Glutamatergic neuron (in vitro differentiated cells): ENCODE measurements around the gene HMGB4. TPM values are rescaled to one million over a fixed set of nuclear protein-coding genes. Genes with fewer than 3 reads are reported as not detected.

Experiments used
- DNase-seq: peaks from one replicate; pipeline ENCODE4 v3.0.0; 2022
- H3K27ac Mint-ChIP-seq: one replicate; pipeline ENCODE4 v1.8.0; 2020; ENCODE audit warnings: mild to moderate bottlenecking, mixed read lengths, inconsistent platforms; ENCODE audit not compliant: unreplicated experiment
- H3K27me3 Mint-ChIP-seq: one replicate; pipeline ENCODE4 v1.8.0; 2020; ENCODE audit warnings: mild to moderate bottlenecking, moderate library complexity, mixed read lengths, inconsistent platforms; ENCODE audit not compliant: unreplicated experiment
- H3K36me3 Mint-ChIP-seq: one replicate; pipeline ENCODE4 v1.8.0; 2020; ENCODE audit warnings: mild to moderate bottlenecking, mixed read lengths, inconsistent platforms; ENCODE audit not compliant: unreplicated experiment
- H3K4me1 Mint-ChIP-seq: one replicate; pipeline ENCODE4 v1.8.0; 2020; ENCODE audit warnings: mild to moderate bottlenecking, low read depth, mixed read lengths, inconsistent platforms; ENCODE audit not compliant: unreplicated experiment
- H3K4me3 Mint-ChIP-seq: one replicate; pipeline ENCODE4 v1.8.0; 2020; ENCODE audit warnings: mild to moderate bottlenecking, mixed read lengths, inconsistent platforms; ENCODE audit not compliant: unreplicated experiment
- H3K9me3 Mint-ChIP-seq: one replicate; pipeline ENCODE4 v1.8.0; 2020; ENCODE audit warnings: mild to moderate bottlenecking, moderate library complexity, mixed read lengths, inconsistent platforms; ENCODE audit not compliant: unreplicated experiment
- total RNA-seq: library from RNA; stranded (reverse); fragmentation: NEBNext Ultra II Directional; extraction: Animal tissue kit (Norgen Biotek cat#: 25700); gene quantifications from one replicate; pipeline ENCODE4 v1.2.1, GENCODE V29; 2021; ENCODE audit not compliant: unreplicated experiment
- TF ChIP-seq, protein P1 (sequence below): fragments of 200-600 bp; sonication (generic); IDR thresholded peaks from one replicate; pipeline ENCODE4 v1.5.0; 2021; ENCODE audit not compliant: partially characterized antibody, unreplicated experiment

The HMGB4 gene
- total RNA-seq, 1 donor from 2014 or later: not detected

DNA sequence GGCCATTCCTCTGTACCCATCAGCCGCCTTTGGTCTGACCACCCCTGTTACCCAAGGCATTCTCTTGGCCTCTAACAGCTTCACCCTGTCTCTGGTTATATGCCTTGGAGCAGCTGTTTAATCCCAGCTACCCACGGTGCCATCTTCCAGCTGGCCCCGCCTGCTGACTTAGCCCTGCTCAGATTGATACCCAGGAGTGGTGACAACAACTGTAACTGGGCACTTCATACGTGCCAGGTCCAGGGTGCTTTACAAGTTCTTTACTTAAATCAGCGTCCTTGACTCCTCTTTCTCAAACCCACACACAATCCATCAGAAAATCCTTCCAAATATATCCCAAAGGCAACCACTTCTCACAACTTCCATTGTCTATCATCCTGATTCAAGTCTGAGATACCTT, 37.2 kb upstream of the HMGB4 start:
- Mint-ChIP-seq H3K27ac (no peak overlapping the region), H3K36me3 (peaks cover 24% of the 10 kb centered on the region), H3K4me1 (no peaks in the 10 kb centered on the region), H3K27me3 (peaks cover 8% of the 10 kb centered on the region), H3K9me3 (peaks cover 6% of the 10 kb centered on the region), H3K4me3 (no peak overlapping the region)
- no peak for DNase-seq
- TF ChIP-seq, protein P1, sequence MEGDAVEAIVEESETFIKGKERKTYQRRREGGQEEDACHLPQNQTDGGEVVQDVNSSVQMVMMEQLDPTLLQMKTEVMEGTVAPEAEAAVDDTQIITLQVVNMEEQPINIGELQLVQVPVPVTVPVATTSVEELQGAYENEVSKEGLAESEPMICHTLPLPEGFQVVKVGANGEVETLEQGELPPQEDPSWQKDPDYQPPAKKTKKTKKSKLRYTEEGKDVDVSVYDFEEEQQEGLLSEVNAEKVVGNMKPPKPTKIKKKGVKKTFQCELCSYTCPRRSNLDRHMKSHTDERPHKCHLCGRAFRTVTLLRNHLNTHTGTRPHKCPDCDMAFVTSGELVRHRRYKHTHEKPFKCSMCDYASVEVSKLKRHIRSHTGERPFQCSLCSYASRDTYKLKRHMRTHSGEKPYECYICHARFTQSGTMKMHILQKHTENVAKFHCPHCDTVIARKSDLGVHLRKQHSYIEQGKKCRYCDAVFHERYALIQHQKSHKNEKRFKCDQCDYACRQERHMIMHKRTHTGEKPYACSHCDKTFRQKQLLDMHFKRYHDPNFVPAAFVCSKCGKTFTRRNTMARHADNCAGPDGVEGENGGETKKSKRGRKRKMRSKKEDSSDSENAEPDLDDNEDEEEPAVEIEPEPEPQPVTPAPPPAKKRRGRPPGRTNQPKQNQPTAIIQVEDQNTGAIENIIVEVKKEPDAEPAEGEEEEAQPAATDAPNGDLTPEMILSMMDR: no peak

DNA sequence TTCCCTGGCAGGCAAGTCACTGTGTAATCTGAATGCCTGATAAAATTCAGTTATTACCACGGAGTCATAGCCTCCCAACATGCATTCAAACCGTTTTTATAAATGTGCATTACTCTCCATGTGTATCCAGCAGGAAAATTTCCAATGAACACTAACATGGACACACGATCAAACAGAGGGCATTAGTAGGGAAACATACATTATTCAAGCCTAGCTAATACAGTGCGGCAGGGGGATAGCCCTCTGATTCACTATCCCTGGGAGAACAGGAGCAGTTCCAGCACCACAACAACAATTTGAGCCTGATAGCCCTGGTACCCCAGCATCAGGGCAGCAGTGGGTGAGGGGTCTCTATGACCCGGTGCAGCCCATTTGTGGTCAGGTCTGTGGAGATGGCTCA, 35.8 kb upstream of the HMGB4 start:
- Mint-ChIP-seq H3K4me1 (no peaks in the 10 kb centered on the region), H3K9me3 (peaks cover 6% of the 10 kb centered on the region), H3K27ac (no peak overlapping the region), H3K27me3 (peaks cover 5% of the 10 kb centered on the region), H3K36me3 (peaks cover 17% of the 10 kb centered on the region), H3K4me3 (no peak overlapping the region)
- no peak for DNase-seq
- TF ChIP-seq, protein P1: no peak

DNA sequence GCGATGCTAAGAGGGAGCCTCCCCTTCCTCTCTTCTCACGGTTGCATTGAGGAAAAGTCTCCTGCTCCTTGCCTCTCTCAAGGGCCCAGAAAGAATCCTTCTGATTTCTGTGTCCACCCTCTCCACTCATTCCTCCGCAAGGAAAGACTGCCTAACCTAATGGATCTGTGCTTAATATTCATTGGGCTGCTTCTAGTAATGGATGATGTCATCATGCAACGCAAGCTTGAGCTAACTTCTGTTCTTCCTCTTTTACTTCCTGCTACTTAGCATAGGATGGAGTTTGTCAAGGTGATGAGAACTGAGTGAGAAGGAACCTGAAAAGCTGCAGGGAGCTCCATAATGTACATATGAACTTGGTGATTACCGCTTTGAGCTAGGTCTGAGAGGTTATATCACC, 35.2 kb upstream of the HMGB4 start:
- H3K27me3 Mint-ChIP-seq: peaks cover 5% of the 10 kb centered on the region
- no peak overlapping the region for H3K27ac Mint-ChIP-seq
- H3K9me3 Mint-ChIP-seq: peaks cover 6% of the 10 kb centered on the region
- H3K36me3 Mint-ChIP-seq: peaks cover 17% of the 10 kb centered on the region
- TF ChIP-seq, protein P1: no peak
- H3K4me3 Mint-ChIP-seq: no peak overlapping the region
- no peaks in the 10 kb centered on the region for H3K4me1 Mint-ChIP-seq
- no peak for DNase-seq

DNA sequence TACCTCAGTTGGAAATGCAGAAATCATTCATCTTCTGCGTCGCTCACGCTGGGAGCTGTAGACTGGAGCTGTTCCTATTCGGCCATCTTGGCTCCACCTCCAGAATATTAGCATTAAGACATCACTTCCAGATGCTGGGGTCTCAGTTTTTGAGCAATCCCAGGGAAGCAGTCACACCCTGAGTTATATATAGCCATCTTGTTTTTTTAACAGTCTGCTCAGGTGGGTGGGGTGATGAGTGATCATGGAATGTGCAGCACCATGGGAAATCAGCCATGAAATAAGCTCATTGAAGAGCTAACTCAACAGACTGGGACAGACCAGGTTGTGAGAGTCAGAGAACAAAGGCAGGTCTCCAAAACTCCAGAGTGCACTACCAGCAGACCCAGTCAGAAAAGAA, 27.0 kb upstream of the HMGB4 start:
- no peak overlapping the region for H3K4me3 Mint-ChIP-seq
- no peaks in the 10 kb centered on the region for H3K4me1 Mint-ChIP-seq
- peaks cover 1% of the 10 kb centered on the region for H3K27me3 Mint-ChIP-seq
- DNase-seq: no peak
- peaks cover 9% of the 10 kb centered on the region for H3K36me3 Mint-ChIP-seq
- no peak overlapping the region for H3K27ac Mint-ChIP-seq
- H3K9me3 Mint-ChIP-seq: no peaks in the 10 kb centered on the region
- TF ChIP-seq, protein P1: no peak

DNA sequence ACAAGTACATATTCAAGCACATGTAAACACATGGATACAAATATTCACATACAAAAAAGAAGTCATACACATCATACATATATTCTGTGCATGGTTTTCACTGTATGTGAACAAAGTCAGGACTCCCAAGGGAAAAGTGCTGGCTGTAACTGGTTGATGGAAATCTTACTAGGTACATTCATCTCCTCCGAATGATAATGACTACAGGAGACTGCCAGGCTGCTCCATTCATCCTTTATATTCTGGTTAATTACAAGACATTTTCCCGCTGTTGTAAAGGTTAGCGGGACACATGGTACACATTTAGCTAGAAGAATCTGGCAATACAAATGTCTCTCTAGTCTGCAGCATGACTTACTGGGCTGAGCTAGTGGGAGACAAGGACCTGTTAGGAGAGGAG, 26.2 kb upstream of the HMGB4 start:
- Mint-ChIP-seq H3K27me3 (peaks cover 1% of the 10 kb centered on the region), H3K9me3 (no peaks in the 10 kb centered on the region), H3K4me3 (no peak overlapping the region), H3K27ac (no peak overlapping the region), H3K36me3 (peaks cover 9% of the 10 kb centered on the region), H3K4me1 (no peaks in the 10 kb centered on the region)
- TF ChIP-seq, protein P1: no peak
- DNase-seq: no peak
